Esophagus squamous epithelium (tissue), 5 donors: ENCODE results near the gene RABGAP1. TPM values are rescaled to one million over a fixed set of nuclear protein-coding genes. Genes with fewer than 3 reads are reported as not detected.

ENCODE experiments used
- DNase-seq: peaks from one replicate; lab custom pipeline; 2025; lab: John Stamatoyannopoulos, UW
- H3K27ac ChIP-seq, 4 donors: fragments of 200-600 bp; sonication (generic); one replicate each; pipeline ENCODE4 v1.5.1; 2016 to 2019; ENCODE audit warnings: mild to moderate bottlenecking in 1 of 4
- H3K27me3 ChIP-seq, 4 donors: fragments of 200-600 bp; sonication (generic); 1 replicate in 3 of 4; 2 replicates in 1 of 4; pipeline versions ENCODE4 v1.5.1 to v1.6.0; 2017 to 2021; ENCODE audit warnings: antibody characterized with exemption in 1 of 4
- H3K36me3 ChIP-seq, 3 donors: fragments of 200-600 bp; sonication (generic); one replicate each; pipeline ENCODE4 v1.5.1; 2016 to 2019
- H3K4me1 ChIP-seq, 3 donors: fragments of 200-600 bp; sonication (generic); one replicate each; pipeline ENCODE4 v1.5.1; 2017 to 2019
- H3K4me3 ChIP-seq, 4 donors: fragments of 200-600 bp; sonication (generic); 1 replicate in 3 of 4; 2 replicates in 1 of 4; pipeline ENCODE4 v1.5.1; 2016 to 2019; ENCODE audit warnings: mild to moderate bottlenecking in 2 of 4, moderate library complexity in 1 of 4
- H3K9me3 ChIP-seq, 3 donors: fragments of 200-600 bp; sonication (generic); one replicate each; pipeline ENCODE4 v1.5.1; 2016 to 2019
- CTCF ChIP-seq, 6 experiments: fragments of 450-650 bp in 4 of 6; fragments of 200-600 bp in 2 of 6; sonication (generic) in 2 of 6; IDR thresholded peaks; one replicate each; pipeline ENCODE4 v1.5.1; 2016 to 2019; ENCODE audit warnings: antibody characterized with exemption in 6 of 6, mild to moderate bottlenecking in 4 of 6, moderate library complexity in 4 of 6
- POLR2A ChIP-seq, 4 donors: fragments of 450-650 bp; IDR thresholded peaks; one replicate each; pipeline ENCODE4 v1.6.1; 2017; ENCODE audit warnings: antibody characterized with exemption in 4 of 4, mild to moderate bottlenecking in 4 of 4, moderate library complexity in 3 of 4
- WGBS, 2 donors: methylation state at CpG; one replicate each; pipeline ENCODE4 v1.1.5; 2018; 5-methylcytosine and 5-hydroxymethylcytosine counted together
- intact Hi-C: fragments of 100-400 bp; cut with DNase I; formaldehyde crosslinking; loops from one replicate; pipeline ENCODE4 v1.15.0; 2022
- total RNA-seq, 4 donors: library from RNA; depleted of rRNA; stranded (reverse); fragments of >200 nt; gene quantifications; one replicate each; pipeline ENCODE4 v1.1.0, GENCODE V29; 2016
- donor health status: DM: yes; HTN: yes; CAD: no.

RABGAP1 gene
- total RNA-seq, 4 donors from 2014 or later = 28.4 to 57.4 (median 33.6) TPM

GRCh38 chr9:123132696-123133095 lies 191.9 kb downstream of the RABGAP1 start:
- H3K27ac ChIP-seq = no peak overlapping the region
- H3K4me3 ChIP-seq = no peak overlapping the region
- H3K36me3 ChIP-seq = peaks cover 0 to 100% (median 5%) of the 10 kb centered on the region in 3 donors
- WGBS, 2 donors = 85 to 93% methylated on average over 6 of the region's 6 CpGs
- intact Hi-C loops = no loop called here
- no peaks in the 10 kb centered on the region for H3K9me3 ChIP-seq
- TF ChIP-seq CTCF (IDR thresholded peaks at IDR 0.05) (no peak), POLR2A (IDR thresholded peaks at IDR 0.05) (no peak)
- no peaks in the 10 kb centered on the region for H3K4me1 ChIP-seq
- H3K27me3 ChIP-seq = no peaks in the 10 kb centered on the region
- no peak for DNase-seq

DNA sequence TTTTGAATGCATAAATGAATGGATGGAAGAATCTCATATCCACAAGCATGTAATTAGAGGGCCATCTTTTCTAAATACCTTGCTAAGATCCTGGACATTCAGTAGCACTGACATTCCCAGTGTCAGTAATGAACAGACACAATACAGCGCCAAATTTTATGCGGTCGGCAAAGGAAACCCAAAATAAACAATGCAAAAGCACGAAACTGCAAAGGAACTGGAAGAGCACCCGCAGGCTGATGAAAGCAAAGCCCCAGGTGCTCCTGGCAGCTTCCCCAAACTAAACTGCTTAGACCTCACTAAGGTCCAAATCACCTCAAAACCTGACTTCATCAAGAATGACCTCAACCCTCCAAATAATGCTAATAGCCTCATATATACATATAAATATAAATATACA lies 194.6 kb downstream of the RABGAP1 start:
- no peaks in the 10 kb centered on the region for H3K4me1 ChIP-seq
- H3K27ac ChIP-seq = no peak overlapping the region
- H3K36me3 ChIP-seq = peaks cover 0 to 94% (median 0%) of the 10 kb centered on the region in 3 donors
- H3K4me3 ChIP-seq = no peak overlapping the region
- H3K27me3 ChIP-seq = no peaks in the 10 kb centered on the region
- intact Hi-C loops = no loop called here
- TF ChIP-seq POLR2A (IDR thresholded peaks at IDR 0.05) (no peak), CTCF (IDR thresholded peaks at IDR 0.05) (no peak)
- no peaks in the 10 kb centered on the region for H3K9me3 ChIP-seq
- DNase-seq = no peak
- 89 to 90% methylated on average over 5 of the region's 5 CpGs for WGBS, 2 donors

GRCh38 chr9:123138163-123138562 lies 197.3 kb downstream of the RABGAP1 start:
- H3K9me3 ChIP-seq = no peaks in the 10 kb centered on the region
- intact Hi-C loops = no loop called here
- 83 to 89% methylated on average over 2 of the region's 2 CpGs for WGBS, 2 donors
- H3K36me3 ChIP-seq = peaks cover 0 to 77% (median 0%) of the 10 kb centered on the region in 3 donors
- DNase-seq = no peak
- H3K4me1 ChIP-seq = no peaks in the 10 kb centered on the region
- H3K27me3 ChIP-seq = no peaks in the 10 kb centered on the region
- no peak overlapping the region for H3K27ac ChIP-seq
- TF ChIP-seq CTCF (IDR thresholded peaks at IDR 0.05) = no peak
- TF ChIP-seq POLR2A (IDR thresholded peaks at IDR 0.05) = no peak
- no peak overlapping the region for H3K4me3 ChIP-seq

- H3K9me3 ChIP-seq = no peaks in the 10 kb centered on the region
- no peak overlapping the region for H3K4me3 ChIP-seq
- peaks cover 0 to 66% (median 0%) of the 10 kb centered on the region in 3 donors for H3K36me3 ChIP-seq
- no peak overlapping the region for H3K27ac ChIP-seq
- no peaks in the 10 kb centered on the region for H3K27me3 ChIP-seq
- no peaks in the 10 kb centered on the region for H3K4me1 ChIP-seq
- intact Hi-C loops = no loop called here
- no peak for TF ChIP-seq POLR2A (IDR thresholded peaks at IDR 0.05)
- no peak for TF ChIP-seq CTCF (IDR thresholded peaks at IDR 0.05)
- 35 to 36% methylated on average over 1 of the region's 1 CpG for WGBS, 2 donors
- DNase-seq = no peak
Measured at GRCh38 chr9:123149067-123149466, 208.2 kb downstream of the RABGAP1 start.

GRCh38 chr9:123150708-123151503 lies 210.1 kb downstream of the RABGAP1 start:
- 69% methylated on average over 4 to 5 of the region's 5 CpGs for WGBS, 2 donors
- no peak for DNase-seq
- no peak overlapping the region for H3K27ac ChIP-seq
- H3K9me3 ChIP-seq = no peaks in the 10 kb centered on the region
- no peak overlapping the region for H3K4me3 ChIP-seq
- H3K36me3 ChIP-seq = peaks cover 0 to 75% (median 0%) of the 10 kb centered on the region in 3 donors
- no peak for TF ChIP-seq POLR2A (IDR thresholded peaks at IDR 0.05)
- TF ChIP-seq CTCF (IDR thresholded peaks at IDR 0.05) = no peak
- intact Hi-C loops = no loop called here
- no peaks in the 10 kb centered on the region for H3K4me1 ChIP-seq
- no peaks in the 10 kb centered on the region for H3K27me3 ChIP-seq
